ENCODE measurements around the gene SHB. TPM values are rescaled to one million over a fixed set of nuclear protein-coding genes. Genes with fewer than 3 reads are reported as not detected.

The SHB gene
- total RNA-seq, 2 experiments from 2014 or later, result 1.1 to 1.2 TPM

DNA sequence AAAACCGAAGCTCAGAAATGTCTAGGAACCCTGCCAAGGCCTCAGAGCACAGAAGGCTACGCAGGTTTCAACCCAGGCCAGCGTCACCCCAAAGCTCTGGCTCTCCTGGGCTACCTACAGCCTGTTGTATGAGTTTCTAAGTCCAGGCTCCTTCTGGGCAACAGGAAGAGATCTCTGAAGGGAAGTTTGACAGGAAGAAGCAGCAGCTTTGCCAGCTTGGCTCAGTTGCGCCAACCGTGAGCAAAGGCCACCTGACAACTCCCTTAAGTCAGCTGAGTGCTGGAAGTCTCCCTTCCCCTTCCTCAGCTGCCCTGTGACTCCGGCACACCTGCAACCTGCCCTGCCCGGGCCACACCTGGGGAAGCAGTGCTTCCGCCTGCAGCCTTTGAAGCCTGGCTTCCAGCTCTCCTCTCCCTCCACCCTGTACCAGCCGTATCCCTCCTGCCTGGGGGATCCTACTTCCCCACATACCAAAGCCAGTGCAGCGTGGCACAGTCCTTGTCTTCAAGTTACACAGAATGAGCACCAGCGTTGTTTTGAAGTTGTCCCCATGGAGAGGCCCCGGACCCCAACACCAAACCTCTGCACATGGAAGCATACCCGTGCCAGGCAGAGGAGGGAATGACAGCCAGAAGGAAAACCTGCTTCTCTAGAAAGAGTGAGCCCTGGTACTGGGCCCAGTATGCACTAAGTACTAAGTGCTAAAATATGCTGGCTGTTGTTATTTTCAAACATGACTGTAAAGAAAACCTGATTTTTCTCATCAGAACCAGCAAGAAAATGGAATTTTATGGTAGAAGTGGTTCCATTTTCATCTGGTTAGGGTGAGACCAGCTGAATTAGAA, 36.5 kb downstream of the SHB start:
- H3K4me1 ChIP-seq (ENCODE audit: insufficient read depth, low read length), result no peaks in the 10 kb centered on the region
- Mint-ChIP-seq H3K9me3 (no peaks in the 10 kb centered on the region), H3K36me3 (ENCODE audit: low read depth) (no peaks in the 10 kb centered on the region), H3K4me3 (no peak overlapping the region), H3K27ac (no peak overlapping the region), H3K4me1 (ENCODE audit: low read depth) (no peaks in the 10 kb centered on the region), H3K27me3 (no peaks in the 10 kb centered on the region)
- ChIA-PET POLR2A (no interaction called here), CTCF (no interaction called here)
- no peaks in the 10 kb centered on the region for H3K36me3 ChIP-seq (ENCODE audit: insufficient read depth, low read length)
- H3K27ac ChIP-seq (ENCODE audit: low read depth in 1 of 2, low read length in 2 of 2), result no peak overlapping the region
- TF ChIP-seq, protein P1, sequence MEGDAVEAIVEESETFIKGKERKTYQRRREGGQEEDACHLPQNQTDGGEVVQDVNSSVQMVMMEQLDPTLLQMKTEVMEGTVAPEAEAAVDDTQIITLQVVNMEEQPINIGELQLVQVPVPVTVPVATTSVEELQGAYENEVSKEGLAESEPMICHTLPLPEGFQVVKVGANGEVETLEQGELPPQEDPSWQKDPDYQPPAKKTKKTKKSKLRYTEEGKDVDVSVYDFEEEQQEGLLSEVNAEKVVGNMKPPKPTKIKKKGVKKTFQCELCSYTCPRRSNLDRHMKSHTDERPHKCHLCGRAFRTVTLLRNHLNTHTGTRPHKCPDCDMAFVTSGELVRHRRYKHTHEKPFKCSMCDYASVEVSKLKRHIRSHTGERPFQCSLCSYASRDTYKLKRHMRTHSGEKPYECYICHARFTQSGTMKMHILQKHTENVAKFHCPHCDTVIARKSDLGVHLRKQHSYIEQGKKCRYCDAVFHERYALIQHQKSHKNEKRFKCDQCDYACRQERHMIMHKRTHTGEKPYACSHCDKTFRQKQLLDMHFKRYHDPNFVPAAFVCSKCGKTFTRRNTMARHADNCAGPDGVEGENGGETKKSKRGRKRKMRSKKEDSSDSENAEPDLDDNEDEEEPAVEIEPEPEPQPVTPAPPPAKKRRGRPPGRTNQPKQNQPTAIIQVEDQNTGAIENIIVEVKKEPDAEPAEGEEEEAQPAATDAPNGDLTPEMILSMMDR (IDR thresholded peaks at IDR 0.05), result no peak
- intact Hi-C loops (cut with DNase I, micrococcal nuclease), result no loop called here
- no peak overlapping the region for H3K4me3 ChIP-seq (ENCODE audit: low read length)
- no peaks in the 10 kb centered on the region for H3K9me3 ChIP-seq (ENCODE audit: control insufficient read depth in 1 of 2, insufficient read depth in 1 of 2, low read length in 2 of 2)
- no peak for DNase-seq
- no peaks in the 10 kb centered on the region for H3K27me3 ChIP-seq (ENCODE audit: control insufficient read depth in 1 of 2, insufficient read depth in 2 of 2, low read length in 2 of 2)
- no peak for ATAC-seq (ENCODE audit: poor library complexity)

DNA sequence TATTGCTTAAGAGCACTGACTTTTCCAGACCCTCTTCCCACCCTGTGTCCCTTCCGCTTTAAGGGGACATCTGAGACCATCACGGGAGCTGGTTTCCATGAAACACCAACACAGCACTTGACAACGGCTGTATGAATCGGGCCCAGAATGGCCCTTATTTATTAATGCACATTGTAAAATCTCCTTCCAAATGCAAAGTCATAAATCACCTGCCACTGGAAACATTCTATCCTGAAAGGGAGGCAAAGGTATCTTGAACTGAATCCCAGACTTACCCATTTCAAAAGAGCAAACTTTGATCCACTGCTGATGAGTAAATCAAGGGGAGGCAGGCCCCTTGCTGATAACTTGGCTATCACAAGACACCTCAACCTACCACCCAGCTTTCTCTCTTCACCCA, 37.4 kb downstream of the SHB start:
- intact Hi-C loops (cut with DNase I, micrococcal nuclease), result no loop called here
- POLR2A ChIA-PET, result no interaction called here
- H3K27ac ChIP-seq (ENCODE audit: low read depth in 1 of 2, low read length in 2 of 2), result no peak overlapping the region

DNA sequence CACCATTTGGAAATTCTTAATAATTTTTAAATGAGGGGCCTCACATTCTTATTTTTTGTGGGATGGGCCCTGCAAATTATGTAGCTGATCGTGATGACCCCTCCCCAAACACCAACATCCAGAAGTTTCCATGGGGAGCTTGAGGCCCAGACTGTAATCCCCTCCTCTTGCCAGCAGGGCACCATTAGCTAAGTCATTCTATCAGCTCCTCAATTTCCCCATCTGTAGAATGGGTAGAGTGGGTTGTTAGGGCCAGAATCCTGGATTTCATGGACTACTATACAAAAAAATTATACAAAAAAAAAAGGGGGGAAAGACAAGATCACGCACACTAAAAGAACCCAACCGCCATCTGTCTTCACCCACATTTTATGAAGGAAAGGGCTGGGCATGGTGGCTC, 38.4 kb downstream of the SHB start:
- no peaks in the 10 kb centered on the region for H3K4me1 Mint-ChIP-seq (ENCODE audit: low read depth)
- intact Hi-C loops (cut with DNase I, micrococcal nuclease), result no loop called here
- DNase-seq (no peak), ATAC-seq (ENCODE audit: poor library complexity) (no peak)
- H3K27ac ChIP-seq (ENCODE audit: low read depth in 1 of 2, low read length in 2 of 2), result no peak overlapping the region
- H3K4me3 Mint-ChIP-seq, result no peak overlapping the region
- H3K4me1 ChIP-seq (ENCODE audit: insufficient read depth, low read length), result no peaks in the 10 kb centered on the region
- H3K27me3 Mint-ChIP-seq, result no peaks in the 10 kb centered on the region
- H3K36me3 Mint-ChIP-seq (ENCODE audit: low read depth), result no peaks in the 10 kb centered on the region
- ChIA-PET CTCF (no interaction called here), POLR2A (no interaction called here)
- H3K27ac Mint-ChIP-seq, result no peak overlapping the region
- H3K27me3 ChIP-seq (ENCODE audit: control insufficient read depth in 1 of 2, insufficient read depth in 2 of 2, low read length in 2 of 2), result no peaks in the 10 kb centered on the region
- H3K9me3 Mint-ChIP-seq, result no peaks in the 10 kb centered on the region
- H3K4me3 ChIP-seq (ENCODE audit: low read length), result no peak overlapping the region
- TF ChIP-seq, protein P1 (IDR thresholded peaks at IDR 0.05), result no peak
- no peaks in the 10 kb centered on the region for H3K9me3 ChIP-seq (ENCODE audit: control insufficient read depth in 1 of 2, insufficient read depth in 1 of 2, low read length in 2 of 2)
- no peaks in the 10 kb centered on the region for H3K36me3 ChIP-seq (ENCODE audit: insufficient read depth, low read length)

More for the DNA sequence above, 37.4 kb downstream of the SHB start:
- Mint-ChIP-seq H3K4me1 (ENCODE audit: low read depth) (no peaks in the 10 kb centered on the region), H3K9me3 (no peaks in the 10 kb centered on the region), H3K4me3 (no peak overlapping the region), H3K36me3 (ENCODE audit: low read depth) (no peaks in the 10 kb centered on the region), H3K27me3 (no peaks in the 10 kb centered on the region), H3K27ac (no peak overlapping the region)
- no peaks in the 10 kb centered on the region for H3K9me3 ChIP-seq (ENCODE audit: control insufficient read depth in 1 of 2, insufficient read depth in 1 of 2, low read length in 2 of 2)
- no peaks in the 10 kb centered on the region for H3K36me3 ChIP-seq (ENCODE audit: insufficient read depth, low read length)
- no peaks in the 10 kb centered on the region for H3K4me1 ChIP-seq (ENCODE audit: insufficient read depth, low read length)
- ATAC-seq (ENCODE audit: poor library complexity), result no peak
- no peak overlapping the region for H3K4me3 ChIP-seq (ENCODE audit: low read length)
- CTCF ChIA-PET, result no interaction called here
- no peaks in the 10 kb centered on the region for H3K27me3 ChIP-seq (ENCODE audit: control insufficient read depth in 1 of 2, insufficient read depth in 2 of 2, low read length in 2 of 2)
- no peak for DNase-seq
- TF ChIP-seq, protein P1 (IDR thresholded peaks at IDR 0.05), result no peak
